ENCODE measurements around the gene SSTR5. TPM values are rescaled to one million over a fixed set of nuclear protein-coding genes. Genes with fewer than 3 reads are reported as not detected.

SSTR5 gene
- total and polyA plus RNA-seq, 2 donors (not counting 1 experiment from before 2014, with no cell fraction given): not detected

DNA sequence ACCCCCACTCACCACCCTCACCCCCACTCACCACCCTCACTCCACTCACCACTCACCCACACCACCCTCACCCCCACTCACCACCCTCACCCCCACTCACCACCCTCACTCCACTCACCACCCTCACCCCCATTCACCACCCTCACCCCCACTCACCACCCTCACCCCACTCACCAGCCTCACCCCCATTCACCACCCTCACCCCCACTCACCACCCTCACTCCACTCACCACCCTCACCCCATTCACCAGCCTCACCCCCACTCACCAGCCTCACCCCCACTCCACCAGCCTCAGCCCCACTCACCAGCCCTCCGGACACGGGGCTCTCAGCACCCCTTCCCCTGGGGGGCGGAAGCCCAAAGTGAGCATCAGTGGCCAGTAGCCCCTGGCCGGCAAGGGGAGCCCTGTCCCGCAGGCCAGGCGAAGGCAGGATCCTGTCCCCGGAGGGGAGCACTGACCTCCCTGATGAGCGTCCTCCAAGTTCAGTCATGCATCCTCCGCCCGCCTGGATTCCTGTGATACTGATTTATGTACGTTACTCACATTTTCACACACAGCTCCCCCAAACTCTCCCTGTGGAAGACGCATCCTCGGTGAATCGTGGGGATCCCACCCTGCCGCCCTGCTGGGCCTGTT lies 41.5 kb downstream of the SSTR5 start:
- Histone ChIP-seq H3K9me3 (ENCODE audit: control extremely low read depth in 1 of 3, control insufficient read depth in 2 of 3, insufficient read depth in 1 of 3, low read length in 2 of 3) (no peaks in the 10 kb centered on the region), H3K4me1 (ENCODE audit: control insufficient read depth in 2 of 2, insufficient read depth in 2 of 2, low read length in 2 of 2) (no peaks in the 10 kb centered on the region), H2AFZ (ENCODE audit: insufficient read depth, low read depth, low read length, poor library complexity, severe bottlenecking) (no peak overlapping the region), H3K9ac (ENCODE audit: low read length) (no peak overlapping the region), H3K27me3 (replicated peaks in 1 of 4; ENCODE audit: control extremely low read depth in 1 of 4, control insufficient read depth in 3 of 4, insufficient read depth in 4 of 4, low read length in 3 of 4) (peaks cover 0 to 3% (median 0%) of the 10 kb centered on the region in 4 experiments), H3K4me3 (ENCODE audit: control extremely low read depth in 1 of 5, extremely low read depth in 1 of 5, insufficient read depth in 1 of 5, low read depth in 2 of 5, low read length in 4 of 5) (no peak overlapping the region), H4K20me1 (ENCODE audit: control insufficient read depth, insufficient read depth, low read length, poor library complexity, severe bottlenecking) (no peaks in the 10 kb centered on the region), H3K79me2 (ENCODE audit: control insufficient read depth, insufficient read depth, low read length) (no peaks in the 10 kb centered on the region), H3K27ac (ENCODE audit: low read length in 2 of 2) (no peak overlapping the region), H3K4me2 (replicated peaks; ENCODE audit: low read depth, low read length, poor library complexity, severe bottlenecking) (no peak overlapping the region), H3K36me3 (replicated peaks in 1 of 2; ENCODE audit: control extremely low read depth in 1 of 2, control insufficient read depth in 1 of 2, extremely low read depth in 1 of 2, insufficient read depth in 2 of 2, low read length in 1 of 2) (no peaks in the 10 kb centered on the region)
- Mint-ChIP-seq H3K27ac (no peak overlapping the region), H3K9me3 (ENCODE audit: insufficient read depth) (no peaks in the 10 kb centered on the region), H3K4me3 (no peak overlapping the region), H3K4me1 (no peaks in the 10 kb centered on the region), H3K27me3 (peaks cover 11% of the 10 kb centered on the region)
- 88% methylated on average over 15 of the region's 15 CpGs for WGBS (ENCODE audit: insufficient coverage)
- ChIA-PET POLR2A (no interaction called here), CTCF (no interaction called here)
- intact Hi-C loops (cut with micrococcal nuclease): no loop called here
- DNase-seq: no peak
- no peak for TF ChIP-seq EZH2 (IDR thresholded peaks at IDR 0.05; ENCODE audit: borderline replicate concordance, insufficient read depth, low read depth, low read length, poor library complexity, severe bottlenecking)
- TF ChIP-seq, protein P1, sequence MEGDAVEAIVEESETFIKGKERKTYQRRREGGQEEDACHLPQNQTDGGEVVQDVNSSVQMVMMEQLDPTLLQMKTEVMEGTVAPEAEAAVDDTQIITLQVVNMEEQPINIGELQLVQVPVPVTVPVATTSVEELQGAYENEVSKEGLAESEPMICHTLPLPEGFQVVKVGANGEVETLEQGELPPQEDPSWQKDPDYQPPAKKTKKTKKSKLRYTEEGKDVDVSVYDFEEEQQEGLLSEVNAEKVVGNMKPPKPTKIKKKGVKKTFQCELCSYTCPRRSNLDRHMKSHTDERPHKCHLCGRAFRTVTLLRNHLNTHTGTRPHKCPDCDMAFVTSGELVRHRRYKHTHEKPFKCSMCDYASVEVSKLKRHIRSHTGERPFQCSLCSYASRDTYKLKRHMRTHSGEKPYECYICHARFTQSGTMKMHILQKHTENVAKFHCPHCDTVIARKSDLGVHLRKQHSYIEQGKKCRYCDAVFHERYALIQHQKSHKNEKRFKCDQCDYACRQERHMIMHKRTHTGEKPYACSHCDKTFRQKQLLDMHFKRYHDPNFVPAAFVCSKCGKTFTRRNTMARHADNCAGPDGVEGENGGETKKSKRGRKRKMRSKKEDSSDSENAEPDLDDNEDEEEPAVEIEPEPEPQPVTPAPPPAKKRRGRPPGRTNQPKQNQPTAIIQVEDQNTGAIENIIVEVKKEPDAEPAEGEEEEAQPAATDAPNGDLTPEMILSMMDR (IDR thresholded peaks at IDR 0.05): no peak
- no peak for ATAC-seq (ENCODE audit: low read depth)

DNA sequence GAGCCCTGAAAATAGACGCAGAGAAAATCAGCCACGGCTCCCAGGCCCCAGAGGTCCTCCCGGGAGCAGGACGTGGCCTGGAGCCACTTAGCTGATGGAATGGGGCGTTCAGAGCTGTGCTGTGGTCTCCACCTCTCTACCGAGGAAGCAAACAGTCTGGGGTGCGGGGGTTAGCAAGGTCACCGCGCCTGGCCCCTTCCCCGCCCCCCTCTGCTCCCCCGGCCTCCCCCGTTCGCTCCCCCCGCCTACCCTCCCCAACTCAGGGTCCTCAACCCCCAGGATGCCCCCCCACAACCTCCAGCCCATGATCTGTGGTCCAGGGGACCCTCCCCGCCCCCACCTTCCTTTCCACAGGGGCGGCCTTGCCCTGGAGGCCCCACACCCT lies 44.1 kb downstream of the SSTR5 start:
- Histone ChIP-seq H3K79me2 (ENCODE audit: control insufficient read depth, insufficient read depth, low read length) (no peaks in the 10 kb centered on the region), H3K36me3 (replicated peaks in 1 of 2; ENCODE audit: control extremely low read depth in 1 of 2, control insufficient read depth in 1 of 2, extremely low read depth in 1 of 2, insufficient read depth in 2 of 2, low read length in 1 of 2) (no peaks in the 10 kb centered on the region), H3K9me3 (ENCODE audit: control extremely low read depth in 1 of 3, control insufficient read depth in 2 of 3, insufficient read depth in 1 of 3, low read length in 2 of 3) (no peaks in the 10 kb centered on the region), H3K4me2 (replicated peaks; ENCODE audit: low read depth, low read length, poor library complexity, severe bottlenecking) (no peak overlapping the region), H2AFZ (ENCODE audit: insufficient read depth, low read depth, low read length, poor library complexity, severe bottlenecking) (no peak overlapping the region), H3K27ac (ENCODE audit: low read length in 2 of 2) (no peak overlapping the region), H3K4me3 (ENCODE audit: control extremely low read depth in 1 of 5, extremely low read depth in 1 of 5, insufficient read depth in 1 of 5, low read depth in 2 of 5, low read length in 4 of 5) (no peak overlapping the region), H3K27me3 (replicated peaks in 1 of 4; ENCODE audit: control extremely low read depth in 1 of 4, control insufficient read depth in 3 of 4, insufficient read depth in 4 of 4, low read length in 3 of 4) (peaks cover 0 to 3% (median 0%) of the 10 kb centered on the region in 4 experiments), H3K9ac (ENCODE audit: low read length) (no peak overlapping the region), H3K4me1 (ENCODE audit: control insufficient read depth in 2 of 2, insufficient read depth in 2 of 2, low read length in 2 of 2) (peaks cover 0 to 8% of the 10 kb centered on the region in 2 donors), H4K20me1 (ENCODE audit: control insufficient read depth, insufficient read depth, low read length, poor library complexity, severe bottlenecking) (no peaks in the 10 kb centered on the region)
- ATAC-seq (ENCODE audit: low read depth) (no peak), DNase-seq (no peak)
- POLR2A ChIA-PET: no interaction called here
- Mint-ChIP-seq H3K27me3 (peaks cover 4% of the 10 kb centered on the region), H3K27ac (no peak overlapping the region), H3K9me3 (ENCODE audit: insufficient read depth) (no peaks in the 10 kb centered on the region), H3K4me3 (no peak overlapping the region), H3K4me1 (peaks cover 5% of the 10 kb centered on the region)
- CTCF ChIA-PET: no interaction called here
- intact Hi-C loops (cut with micrococcal nuclease): no loop called here
- WGBS (ENCODE audit: insufficient coverage): 70% methylated on average over 6 of the region's 16 CpGs
- TF ChIP-seq, protein P1 (IDR thresholded peaks at IDR 0.05): no peak
- no peak for TF ChIP-seq EZH2 (IDR thresholded peaks at IDR 0.05; ENCODE audit: borderline replicate concordance, insufficient read depth, low read depth, low read length, poor library complexity, severe bottlenecking)

All from B cell (primary cell).